Measurements from ENCODE around the gene ZDHHC18. TPM values are rescaled to one million over a fixed set of nuclear protein-coding genes. Genes with fewer than 3 reads are reported as not detected.

The ZDHHC18 gene
- total RNA-seq, 1 donor from 2014 or later = 27.0 TPM

DNA sequence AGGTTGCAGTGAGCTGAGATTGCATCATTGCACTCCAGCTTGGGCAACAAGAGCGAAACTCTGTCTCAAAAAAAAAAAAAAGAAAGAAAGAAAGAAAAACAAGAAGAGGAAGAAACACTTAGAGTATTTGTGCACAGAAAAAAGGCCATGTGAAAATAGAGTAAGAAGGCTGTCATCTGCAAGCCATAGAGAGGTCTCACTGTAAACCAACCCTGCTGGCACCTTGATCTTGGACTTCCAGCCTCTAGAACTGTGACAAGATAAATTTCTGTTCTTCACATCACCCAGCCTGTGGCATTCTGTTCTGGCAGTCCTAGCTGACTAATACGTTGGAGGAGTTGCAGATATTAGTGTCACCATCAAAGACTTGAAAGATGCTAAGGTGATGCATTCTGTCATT lies 12.1 kb upstream of the ZDHHC18 start:
- Histone ChIP-seq H3K36me3 (ENCODE audit: control insufficient read depth, insufficient read depth, low read length) (no peaks in the 10 kb centered on the region), H3K4me3 (ENCODE audit: low read depth, low read length) (no peak overlapping the region), H3K27me3 (ENCODE audit: control insufficient read depth, insufficient read depth, low read length) (no peaks in the 10 kb centered on the region)
- DNase-seq (ENCODE audit: low read depth) = no peak
- TF ChIP-seq, protein P1, sequence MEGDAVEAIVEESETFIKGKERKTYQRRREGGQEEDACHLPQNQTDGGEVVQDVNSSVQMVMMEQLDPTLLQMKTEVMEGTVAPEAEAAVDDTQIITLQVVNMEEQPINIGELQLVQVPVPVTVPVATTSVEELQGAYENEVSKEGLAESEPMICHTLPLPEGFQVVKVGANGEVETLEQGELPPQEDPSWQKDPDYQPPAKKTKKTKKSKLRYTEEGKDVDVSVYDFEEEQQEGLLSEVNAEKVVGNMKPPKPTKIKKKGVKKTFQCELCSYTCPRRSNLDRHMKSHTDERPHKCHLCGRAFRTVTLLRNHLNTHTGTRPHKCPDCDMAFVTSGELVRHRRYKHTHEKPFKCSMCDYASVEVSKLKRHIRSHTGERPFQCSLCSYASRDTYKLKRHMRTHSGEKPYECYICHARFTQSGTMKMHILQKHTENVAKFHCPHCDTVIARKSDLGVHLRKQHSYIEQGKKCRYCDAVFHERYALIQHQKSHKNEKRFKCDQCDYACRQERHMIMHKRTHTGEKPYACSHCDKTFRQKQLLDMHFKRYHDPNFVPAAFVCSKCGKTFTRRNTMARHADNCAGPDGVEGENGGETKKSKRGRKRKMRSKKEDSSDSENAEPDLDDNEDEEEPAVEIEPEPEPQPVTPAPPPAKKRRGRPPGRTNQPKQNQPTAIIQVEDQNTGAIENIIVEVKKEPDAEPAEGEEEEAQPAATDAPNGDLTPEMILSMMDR (IDR thresholded peaks at IDR 0.05; ENCODE audit: insufficient read depth, low read length, poor library complexity, severe bottlenecking) = no peak

DNA sequence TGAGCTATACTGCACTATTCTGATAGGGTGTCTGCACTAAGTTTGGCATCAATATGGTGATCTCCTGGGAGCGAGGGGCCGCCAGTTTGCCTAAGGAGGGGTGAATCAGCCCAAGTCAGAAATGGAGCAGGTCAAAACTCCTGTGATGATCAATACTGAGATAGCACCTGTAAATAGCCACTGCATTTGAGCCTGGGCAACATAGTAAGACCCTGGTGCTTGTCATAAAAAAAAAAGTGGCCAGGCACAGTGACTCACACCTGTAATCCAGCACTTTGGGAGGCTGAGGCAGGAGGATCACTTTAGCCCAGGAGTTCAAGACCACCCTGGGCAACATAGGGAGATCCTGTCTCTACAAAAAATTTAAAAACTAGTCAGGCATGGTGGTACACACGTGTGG lies 11.6 kb upstream of the ZDHHC18 start:
- no peak for DNase-seq (ENCODE audit: low read depth)
- Histone ChIP-seq H3K4me3 (ENCODE audit: low read depth, low read length) (no peak overlapping the region), H3K27me3 (ENCODE audit: control insufficient read depth, insufficient read depth, low read length) (no peaks in the 10 kb centered on the region), H3K36me3 (ENCODE audit: control insufficient read depth, insufficient read depth, low read length) (no peaks in the 10 kb centered on the region)
- TF ChIP-seq, protein P1 (IDR thresholded peaks at IDR 0.05; ENCODE audit: insufficient read depth, low read length, poor library complexity, severe bottlenecking) = no peak

DNA sequence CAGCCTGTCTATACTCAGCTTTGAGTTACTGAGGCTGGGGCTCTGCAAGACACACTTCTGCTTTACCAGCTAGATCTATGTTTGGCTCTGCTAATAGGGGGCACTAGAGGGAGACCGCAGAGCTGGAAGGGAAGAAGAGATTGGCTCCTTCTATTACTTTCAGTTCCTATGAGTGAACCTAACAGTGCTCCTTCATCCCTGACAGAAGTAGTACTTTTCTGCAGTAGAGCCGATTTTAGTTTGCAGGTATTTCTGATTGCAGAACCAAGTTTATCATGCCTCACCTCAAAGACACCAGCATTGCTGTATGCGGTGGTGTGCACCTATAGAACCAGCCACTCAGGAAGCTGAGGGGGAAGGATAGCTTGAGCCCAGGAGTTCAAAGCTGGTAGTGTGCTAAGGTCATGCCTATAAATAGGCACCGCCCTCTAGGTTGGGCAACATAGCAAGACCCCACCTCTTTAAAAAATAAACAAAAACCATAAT lies 5.7 kb upstream of the ZDHHC18 start:
- TF ChIP-seq, protein P1 (IDR thresholded peaks at IDR 0.05; ENCODE audit: insufficient read depth, low read length, poor library complexity, severe bottlenecking) = no peak
- H3K4me3 ChIP-seq (ENCODE audit: low read depth, low read length) = no peak overlapping the region
- DNase-seq (ENCODE audit: low read depth) = no peak
- no peaks in the 10 kb centered on the region for H3K36me3 ChIP-seq (ENCODE audit: control insufficient read depth, insufficient read depth, low read length)
- H3K27me3 ChIP-seq (ENCODE audit: control insufficient read depth, insufficient read depth, low read length) = no peaks in the 10 kb centered on the region

DNA sequence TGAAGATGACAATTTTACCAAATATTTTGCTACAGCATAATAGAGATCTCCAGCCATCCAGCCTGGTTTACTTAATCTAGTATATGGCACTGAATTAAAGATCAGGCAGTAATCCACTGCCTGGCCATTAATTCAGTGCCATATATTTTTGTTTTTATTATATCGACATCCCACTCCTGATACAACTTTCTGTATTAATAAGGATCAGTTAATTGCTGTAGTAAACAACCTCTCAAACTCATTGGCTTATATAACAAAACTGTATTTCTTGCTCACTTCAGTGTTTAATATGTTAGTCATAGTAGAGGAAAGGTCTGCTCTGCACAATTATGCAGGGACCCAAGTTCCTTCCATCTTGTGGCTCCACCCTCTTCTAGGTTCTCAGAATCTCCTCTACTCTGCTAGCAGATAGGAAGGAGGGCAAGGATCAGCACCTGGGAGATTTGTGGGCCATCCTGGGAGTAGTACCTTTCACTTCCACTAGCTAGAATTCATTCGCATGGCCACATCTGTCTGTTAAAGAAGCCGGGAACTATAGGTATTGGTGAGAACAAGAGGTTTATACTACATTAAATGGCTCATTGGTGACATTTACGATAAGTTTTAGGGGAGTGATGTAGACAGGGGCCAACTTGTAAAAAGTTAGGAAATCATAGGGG lies 3.6 kb upstream of the ZDHHC18 start:
- Histone ChIP-seq H3K4me3 (ENCODE audit: low read depth, low read length) (no peak overlapping the region), H3K36me3 (ENCODE audit: control insufficient read depth, insufficient read depth, low read length) (no peaks in the 10 kb centered on the region), H3K27me3 (ENCODE audit: control insufficient read depth, insufficient read depth, low read length) (no peaks in the 10 kb centered on the region)
- TF ChIP-seq, protein P1 (IDR thresholded peaks at IDR 0.05; ENCODE audit: insufficient read depth, low read length, poor library complexity, severe bottlenecking) = no peak
- no peak for DNase-seq (ENCODE audit: low read depth)

DNA sequence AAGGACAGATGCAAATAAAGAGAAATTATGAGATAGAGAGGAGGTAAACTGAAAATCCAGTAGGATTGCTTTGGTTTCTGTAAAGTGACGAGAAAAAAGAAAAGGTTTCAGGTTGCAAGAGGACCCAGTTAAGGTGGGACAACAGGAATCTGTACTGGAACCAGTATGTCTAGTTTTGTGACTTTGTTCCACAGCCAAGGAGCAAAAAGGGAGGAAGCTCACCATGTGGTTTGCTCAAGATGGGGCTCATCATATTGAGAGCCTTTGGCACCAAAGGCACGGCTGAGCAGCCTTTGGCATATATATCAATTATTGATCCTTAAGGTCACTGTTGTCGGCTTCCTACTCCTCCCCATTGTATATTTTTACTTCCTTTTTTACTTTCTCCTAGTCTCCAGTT lies 1.8 kb upstream of the ZDHHC18 start:
- Histone ChIP-seq H3K36me3 (ENCODE audit: control insufficient read depth, insufficient read depth, low read length) (no peaks in the 10 kb centered on the region), H3K4me3 (ENCODE audit: low read depth, low read length) (no peak overlapping the region), H3K27me3 (ENCODE audit: control insufficient read depth, insufficient read depth, low read length) (no peaks in the 10 kb centered on the region)
- TF ChIP-seq, protein P1 (IDR thresholded peaks at IDR 0.05; ENCODE audit: insufficient read depth, low read length, poor library complexity, severe bottlenecking) = no peak
- no peak for DNase-seq (ENCODE audit: low read depth)

DNA sequence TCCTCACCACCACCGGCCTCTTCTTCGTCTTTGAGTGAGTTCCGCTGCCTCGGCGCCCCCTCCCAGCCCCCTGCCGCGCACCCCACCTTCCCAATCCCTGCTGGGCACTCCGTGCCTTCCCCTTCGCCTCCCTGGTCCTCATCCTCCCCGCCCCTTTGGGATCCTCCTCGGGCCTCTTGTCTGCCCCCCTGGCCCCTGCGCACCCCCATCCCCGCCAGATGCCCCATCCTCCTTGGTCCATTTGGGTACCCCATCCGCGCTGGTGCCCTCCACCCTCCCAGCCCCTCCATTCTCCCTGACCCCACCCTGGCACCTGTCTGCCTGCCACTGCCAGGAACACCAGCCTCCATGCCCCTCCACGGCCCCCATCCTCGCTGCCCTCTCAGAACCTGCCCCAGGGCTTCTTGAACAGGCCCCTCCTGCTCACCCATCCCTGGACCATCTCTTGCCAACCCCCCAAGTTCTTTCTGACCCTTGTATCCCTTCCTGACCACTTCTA lies 667 bp downstream of the ZDHHC18 start:
- Histone ChIP-seq H3K27me3 (ENCODE audit: control insufficient read depth, insufficient read depth, low read length) (no peaks in the 10 kb centered on the region), H3K4me3 (ENCODE audit: low read depth, low read length) (peak overlapping the region; percentile 79), H3K36me3 (ENCODE audit: control insufficient read depth, insufficient read depth, low read length) (no peaks in the 10 kb centered on the region)
- DNase-seq (ENCODE audit: low read depth) = no peak
- TF ChIP-seq, protein P1 (IDR thresholded peaks at IDR 0.05; ENCODE audit: insufficient read depth, low read length, poor library complexity, severe bottlenecking) = no peak

All from kidney epithelial cell (primary cell).